22Rv1 (cell line): ENCODE data around the gene TESK2.

Source experiments
- ZFX ChIP-seq: fragments of 450-650 bp; IDR thresholded peaks from 2 replicates; pipeline ENCODE4 v1.6.1; 2017; ENCODE audit warnings: antibody characterized with exemption, borderline replicate concordance
- TF ChIP-seq, protein P1 (sequence below): fragments of 450-650 bp; IDR thresholded peaks from 2 replicates; pipeline ENCODE4 v1.5.1; 2017; ENCODE audit warnings: mild to moderate bottlenecking

DNA sequence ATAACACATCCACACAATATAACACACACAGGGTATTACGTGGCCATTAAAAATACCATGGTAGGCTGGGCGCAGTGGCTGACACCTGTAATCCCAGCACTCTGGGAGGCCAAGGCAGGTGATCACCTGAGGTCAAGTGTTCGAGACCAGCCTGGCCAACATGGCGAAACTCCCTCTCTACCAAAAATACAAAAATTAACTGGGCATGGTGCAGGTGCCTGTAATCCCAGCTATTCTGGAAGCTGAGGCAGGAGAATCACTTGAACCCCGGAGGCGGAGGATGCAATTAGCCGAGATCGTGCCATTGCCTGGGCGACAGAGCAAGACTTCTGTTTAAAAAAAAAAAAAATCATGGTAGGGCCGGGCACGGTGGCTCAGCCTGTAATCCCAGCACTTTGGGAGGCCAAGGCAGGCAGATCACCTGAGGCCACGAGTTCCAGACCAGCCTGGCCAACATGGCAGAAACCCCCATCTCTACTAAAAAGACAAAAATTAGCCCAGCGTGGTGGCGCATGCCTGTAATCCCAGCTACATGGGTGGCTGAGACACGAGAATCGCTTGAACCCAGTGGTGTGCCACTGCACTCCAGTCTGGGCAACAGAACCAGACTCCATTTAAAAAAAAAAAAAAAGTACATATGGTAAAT lies 188.3 kb downstream of the TESK2 start:
- TF ChIP-seq, protein P1, sequence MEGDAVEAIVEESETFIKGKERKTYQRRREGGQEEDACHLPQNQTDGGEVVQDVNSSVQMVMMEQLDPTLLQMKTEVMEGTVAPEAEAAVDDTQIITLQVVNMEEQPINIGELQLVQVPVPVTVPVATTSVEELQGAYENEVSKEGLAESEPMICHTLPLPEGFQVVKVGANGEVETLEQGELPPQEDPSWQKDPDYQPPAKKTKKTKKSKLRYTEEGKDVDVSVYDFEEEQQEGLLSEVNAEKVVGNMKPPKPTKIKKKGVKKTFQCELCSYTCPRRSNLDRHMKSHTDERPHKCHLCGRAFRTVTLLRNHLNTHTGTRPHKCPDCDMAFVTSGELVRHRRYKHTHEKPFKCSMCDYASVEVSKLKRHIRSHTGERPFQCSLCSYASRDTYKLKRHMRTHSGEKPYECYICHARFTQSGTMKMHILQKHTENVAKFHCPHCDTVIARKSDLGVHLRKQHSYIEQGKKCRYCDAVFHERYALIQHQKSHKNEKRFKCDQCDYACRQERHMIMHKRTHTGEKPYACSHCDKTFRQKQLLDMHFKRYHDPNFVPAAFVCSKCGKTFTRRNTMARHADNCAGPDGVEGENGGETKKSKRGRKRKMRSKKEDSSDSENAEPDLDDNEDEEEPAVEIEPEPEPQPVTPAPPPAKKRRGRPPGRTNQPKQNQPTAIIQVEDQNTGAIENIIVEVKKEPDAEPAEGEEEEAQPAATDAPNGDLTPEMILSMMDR = no peak
- TF ChIP-seq ZFX = no peak
